ENCODE data around the gene HAPLN3.

- TF ChIP-seq CTCF (IDR thresholded peaks at IDR 0.05) (no peak), POLR2A (IDR thresholded peaks at IDR 0.05) (no peak)
These were observed 17.2 kb upstream of the HAPLN3 start for GRCh38 chr15:88912500-88912921.
